Measurements from ENCODE around the gene CAMTA1.

GRCh38 chr1:7366286-7366954 lies 581.2 kb downstream of the CAMTA1 start:
- TF ChIP-seq CTCF (IDR thresholded peaks at IDR 0.05; ENCODE audit: low read length), result no peak
- no peak for TF ChIP-seq EZH2 (optimal IDR thresholded peaks at IDR 0.05; ENCODE audit: low read depth, low read length)
